Activated CD8-positive, alpha-beta memory T cell treated with anti-CD3 and anti-CD28 coated beads for 24 hours (primary cell): ENCODE measurements around the gene CHST15.

ENCODE experiments used
- DNase-seq: peaks from one replicate; pipeline ENCODE4 v3.0.0-alpha.2; 2020

Gene CHST15

GRCh38 chr10:124063750-124064603, 29.4 kb downstream of the CHST15 start:
- DNase-seq = no peak

GRCh38 chr10:124062390-124062789, 31.0 kb downstream of the CHST15 start:
- DNase-seq = no peak

GRCh38 chr10:124061030-124061429, 32.4 kb downstream of the CHST15 start:
- DNase-seq = no peak

- no peak for DNase-seq
Measured at GRCh38 chr10:124060148-124060720, 33.2 kb downstream of the CHST15 start.

GRCh38 chr10:124059551-124059950, 33.8 kb downstream of the CHST15 start:
- DNase-seq = no peak

- no peak for DNase-seq
Measured at GRCh38 chr10:124058346-124059003, 34.9 kb downstream of the CHST15 start.

GRCh38 chr10:124057601-124058000, 35.8 kb downstream of the CHST15 start:
- no peak for DNase-seq

- no peak for DNase-seq
Measured at GRCh38 chr10:124056337-124056980, 36.9 kb downstream of the CHST15 start.

GRCh38 chr10:124053971-124054370, 39.4 kb downstream of the CHST15 start:
- no peak for DNase-seq

GRCh38 chr10:124052561-124052960, 40.8 kb downstream of the CHST15 start:
- DNase-seq = no peak

GRCh38 chr10:124050021-124051015, 43.1 kb downstream of the CHST15 start:
- no peak for DNase-seq

- DNase-seq = no peak
Measured at GRCh38 chr10:124049484-124049883, 43.9 kb downstream of the CHST15 start.

GRCh38 chr10:124048371-124049290, 44.8 kb downstream of the CHST15 start:
- no peak for DNase-seq

GRCh38 chr10:124047427-124048152, 45.8 kb downstream of the CHST15 start:
- DNase-seq = no peak

GRCh38 chr10:124045801-124046355, 47.5 kb downstream of the CHST15 start:
- DNase-seq = no peak

GRCh38 chr10:124045276-124045675, 48.1 kb downstream of the CHST15 start:
- no peak for DNase-seq

GRCh38 chr10:124044143-124044862, 49.1 kb downstream of the CHST15 start:
- no peak for DNase-seq

GRCh38 chr10:124043310-124044142, 49.9 kb downstream of the CHST15 start:
- DNase-seq = no peak
